Left lobe of liver (tissue), 2 donors: Measurements from ENCODE around the gene SIGLEC8. TPM values are rescaled to one million over a fixed set of nuclear protein-coding genes. Genes with fewer than 3 reads are reported as not detected.
"Not testable (repeated sequence)": the region's sequence is repeated elsewhere in the genome, so short reads cannot be mapped to it uniquely, and the experiment has no call there.

Experiments
- ATAC-seq: fragments of 200-7000 bp; cut with Tn5 transposase; one replicate; pipeline ENCODE4 v1.9.1; 2020; ENCODE audit warnings: mild to moderate bottlenecking, moderate library complexity
- DNase-seq: peaks from one replicate; pipeline ENCODE4 v3.0.0-alpha.2; 2020; ENCODE audit warnings: low spot score
- total RNA-seq: library from RNA; stranded (reverse); gene quantifications from one replicate; pipeline ENCODE4 v1.2.1, GENCODE V29; 2021
- donor health status: DM: no; HTN: no; CAD: no; lungs with moderate emphysema.
- donor health status: DM: no; HTN: yes; CAD: no.

Gene SIGLEC8
- 1.1 TPM for total RNA-seq

DNA sequence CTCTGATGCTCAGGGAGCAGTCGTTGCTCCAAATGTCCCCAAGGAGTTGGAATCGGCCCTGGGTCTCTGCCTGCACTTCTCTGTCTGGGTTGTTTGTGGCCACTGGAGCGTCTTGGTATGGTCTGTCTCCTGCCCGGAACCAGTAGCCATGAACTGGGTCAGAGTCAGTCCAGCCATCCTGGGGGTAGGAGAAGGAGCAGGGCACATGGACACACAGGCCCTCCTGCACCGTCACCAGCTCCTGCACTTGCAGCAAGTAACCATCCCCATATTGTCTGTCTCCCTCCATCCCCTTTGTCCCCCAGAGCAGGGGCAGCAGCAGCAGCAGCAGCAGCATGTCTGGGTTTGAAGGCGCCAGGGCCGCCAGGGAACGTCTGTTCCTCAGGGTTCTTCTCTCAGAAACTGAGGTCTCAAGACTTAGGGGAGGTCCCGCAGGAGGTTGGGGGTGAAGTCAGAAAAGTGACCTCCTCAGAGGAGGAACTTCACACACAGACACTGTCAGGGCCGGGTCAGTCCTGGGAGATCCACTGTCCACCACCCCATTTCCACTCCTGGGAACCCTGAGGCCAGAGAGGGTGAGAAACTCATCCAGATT, at the start of gene SIGLEC8:
SIGLEC8 (minus strand) TSS at position 404 of the 595 bp plus-strand sequence; CDS start at position 337, 67 bp downstream.
- peak; percentile 37 for ATAC-seq
- DNase-seq, result no peak

- DNase-seq (no peak), ATAC-seq (peak; percentile 45)
Observed at GRCh38 chr19:51507640-51508058, 49.4 kb upstream of the SIGLEC8 start.

GRCh38 chr19:51507192-51507591, 48.9 kb upstream of the SIGLEC8 start:
- ATAC-seq, result peak; percentile 38
- no peak for DNase-seq

DNA sequence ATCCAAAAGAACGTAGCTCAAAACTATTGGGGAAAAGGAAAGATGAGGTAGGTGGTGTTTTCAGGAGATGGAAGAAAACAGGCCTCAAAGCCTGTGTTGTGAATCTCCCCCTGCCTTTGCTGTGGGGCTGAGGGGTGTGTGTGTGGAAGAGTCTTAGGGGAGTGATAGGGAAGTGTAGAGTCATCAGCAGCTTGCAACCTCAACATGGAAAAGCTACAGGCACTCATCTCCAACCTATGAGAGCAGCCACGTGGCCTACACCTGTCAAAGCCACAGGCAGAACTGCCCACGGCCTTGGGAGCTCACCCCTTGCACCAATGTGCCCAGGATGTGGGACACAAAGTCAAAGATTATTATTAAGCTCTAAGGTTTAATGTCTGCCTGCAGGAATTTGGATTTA, 47.6 kb upstream of the SIGLEC8 start:
- DNase-seq (no peak), ATAC-seq (no peak)

- DNase-seq (no peak), ATAC-seq (no peak)
Observed at GRCh38 chr19:51503896-51504295, 45.6 kb upstream of the SIGLEC8 start.

DNA sequence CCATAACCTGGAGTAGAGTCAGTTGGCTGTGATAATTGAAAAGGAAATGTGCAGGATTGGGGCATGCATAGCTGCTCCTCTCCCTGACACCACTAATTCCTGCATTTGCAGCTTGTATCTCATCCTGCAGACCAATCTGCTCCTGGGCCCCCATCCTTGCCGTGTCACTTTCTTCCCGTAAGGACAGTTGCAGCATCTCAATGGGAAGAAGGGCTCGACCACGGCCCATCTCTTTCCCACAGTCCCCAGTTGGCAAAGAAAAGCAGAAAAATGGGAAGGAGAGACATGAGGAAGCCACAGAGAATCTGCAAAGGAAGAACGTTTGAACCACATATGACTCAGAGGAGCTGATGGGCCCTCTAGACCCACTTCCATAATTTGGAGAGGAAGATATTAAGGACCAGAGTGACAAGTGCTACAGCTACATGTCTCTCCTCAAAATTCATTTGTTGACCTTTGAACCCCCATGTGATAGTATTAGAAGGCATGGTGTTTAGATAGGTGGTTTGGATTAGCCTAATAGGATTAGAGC, 45.1 kb upstream of the SIGLEC8 start:
- no peak for ATAC-seq
- DNase-seq, result no peak

GRCh38 chr19:51501594-51502263, 43.5 kb upstream of the SIGLEC8 start, which contains the start of gene SIGLEC12:
TSS of gene SIGLEC12 (minus strand) at chr19:51501800. CDS start at chr19:51501733, 67 bp downstream.
- ATAC-seq (peak; percentile 57), DNase-seq (no peak)

- ATAC-seq, DNase-seq: not testable (repeated sequence)
Observed at GRCh38 chr19:51500931-51501330, 42.7 kb upstream of the SIGLEC8 start.

GRCh38 chr19:51497666-51498065, 39.4 kb upstream of the SIGLEC8 start:
- ATAC-seq, result no peak
- no peak for DNase-seq

DNA sequence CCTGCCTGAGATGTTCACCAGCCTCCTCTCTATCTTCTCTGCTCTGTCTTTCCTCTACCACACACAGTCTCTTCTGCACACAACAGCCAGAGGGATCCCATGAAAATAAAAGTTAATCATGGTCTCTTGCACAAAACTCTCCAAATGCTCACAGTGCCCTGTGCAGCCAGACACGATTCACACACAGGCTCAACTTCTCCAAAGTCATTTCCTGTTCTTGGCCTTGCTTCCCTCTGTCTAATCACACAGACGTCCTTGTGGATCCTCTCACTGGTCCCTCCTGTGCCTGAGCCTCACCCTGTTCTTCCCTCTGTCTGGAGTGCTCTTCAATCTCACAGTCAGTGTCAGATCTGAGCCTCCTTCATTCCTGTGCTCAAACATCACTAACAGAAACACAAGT, 35.5 kb upstream of the SIGLEC8 start:
- ATAC-seq, result no peak
- no peak for DNase-seq

- no peak for DNase-seq
- no peak for ATAC-seq
Observed at GRCh38 chr19:51491586-51491985, 33.3 kb upstream of the SIGLEC8 start.

DNA sequence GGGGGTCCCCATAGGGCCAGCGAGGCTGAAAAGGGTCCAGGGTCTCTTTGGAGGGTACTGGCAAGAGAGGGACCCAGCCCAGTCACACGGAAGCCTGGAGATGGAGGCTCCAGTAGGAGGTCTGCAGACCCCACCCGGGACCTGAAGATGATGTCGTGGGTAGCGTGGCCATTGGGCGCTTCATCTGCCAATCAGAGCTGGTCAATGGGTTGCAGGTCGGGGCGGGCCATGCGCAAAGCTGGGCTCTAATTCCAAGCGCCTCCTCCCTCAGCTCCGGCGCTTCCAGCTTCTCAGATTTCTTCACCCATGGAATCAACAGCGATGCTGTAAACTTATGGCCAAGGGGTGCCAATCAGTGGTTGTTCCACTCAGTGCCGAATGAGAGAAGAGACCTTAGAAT, 32.4 kb upstream of the SIGLEC8 start:
- no peak for ATAC-seq
- no peak for DNase-seq

GRCh38 chr19:51489113-51489512, 30.9 kb upstream of the SIGLEC8 start:
- no peak for ATAC-seq
- DNase-seq, result no peak

GRCh38 chr19:51488491-51488890, 30.2 kb upstream of the SIGLEC8 start:
- DNase-seq, result no peak
- no peak for ATAC-seq

GRCh38 chr19:51485960-51486660, 27.9 kb upstream of the SIGLEC8 start:
- no peak for DNase-seq
- ATAC-seq, result no peak

DNA sequence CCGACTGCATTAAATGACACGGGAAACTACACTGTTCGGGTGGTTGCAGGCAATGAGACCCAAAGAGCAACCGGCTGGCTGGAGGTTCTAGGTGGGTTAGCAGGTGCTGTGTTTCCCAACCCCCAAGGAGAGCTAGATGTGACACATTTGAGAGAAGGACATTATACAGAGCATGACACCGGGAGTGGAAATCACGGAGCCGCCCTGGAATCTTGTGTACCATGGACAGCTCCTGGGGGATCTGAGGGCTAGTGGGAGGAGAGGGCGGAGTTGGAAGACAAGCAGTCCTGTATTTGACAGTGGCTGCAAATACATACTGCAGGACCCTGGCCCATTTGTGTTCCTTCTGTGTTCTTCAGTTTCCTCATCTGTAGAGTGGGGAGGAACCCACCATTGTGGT, 22.3 kb upstream of the SIGLEC8 start:
- ATAC-seq (no peak), DNase-seq (no peak)

DNA sequence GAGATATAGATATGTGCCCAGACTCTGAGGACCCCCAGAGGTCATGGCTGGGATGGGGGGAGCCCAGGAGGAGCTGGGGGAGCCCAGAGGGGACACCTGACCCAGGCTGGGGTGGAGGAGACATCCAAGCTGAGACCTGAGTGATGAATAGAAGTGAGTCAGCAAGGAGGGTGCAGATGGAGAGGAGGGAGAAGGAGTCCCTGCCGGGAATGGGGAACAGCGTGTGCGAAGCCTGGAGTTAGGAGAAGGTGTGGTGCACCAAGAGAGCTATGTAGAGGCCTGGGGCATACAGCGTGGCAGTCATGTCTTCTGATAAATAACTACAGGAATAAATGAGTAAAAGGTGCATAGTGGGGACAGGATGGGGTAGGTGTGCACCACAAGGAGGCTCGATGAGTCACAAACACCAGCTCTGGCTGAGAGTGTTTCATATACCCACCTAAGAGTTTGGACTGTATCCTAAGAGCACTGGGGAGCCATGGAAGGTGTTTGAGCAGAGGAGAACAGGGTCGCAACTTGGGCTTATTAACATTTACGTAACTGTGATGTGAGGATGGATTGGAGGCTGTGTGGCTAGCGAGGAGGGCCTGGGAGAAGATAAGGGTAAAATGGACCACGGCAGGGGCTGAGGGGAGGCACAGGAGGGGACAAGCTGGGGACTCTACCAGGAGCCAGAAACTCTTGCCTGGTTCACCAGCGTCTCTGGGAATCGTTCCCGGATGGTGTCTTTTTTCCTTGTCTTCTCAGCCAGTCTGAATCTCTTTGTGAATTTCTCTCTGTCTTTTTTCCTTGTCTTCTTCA, 21.5 kb upstream of the SIGLEC8 start:
- no peak for ATAC-seq
- no peak for DNase-seq

DNA sequence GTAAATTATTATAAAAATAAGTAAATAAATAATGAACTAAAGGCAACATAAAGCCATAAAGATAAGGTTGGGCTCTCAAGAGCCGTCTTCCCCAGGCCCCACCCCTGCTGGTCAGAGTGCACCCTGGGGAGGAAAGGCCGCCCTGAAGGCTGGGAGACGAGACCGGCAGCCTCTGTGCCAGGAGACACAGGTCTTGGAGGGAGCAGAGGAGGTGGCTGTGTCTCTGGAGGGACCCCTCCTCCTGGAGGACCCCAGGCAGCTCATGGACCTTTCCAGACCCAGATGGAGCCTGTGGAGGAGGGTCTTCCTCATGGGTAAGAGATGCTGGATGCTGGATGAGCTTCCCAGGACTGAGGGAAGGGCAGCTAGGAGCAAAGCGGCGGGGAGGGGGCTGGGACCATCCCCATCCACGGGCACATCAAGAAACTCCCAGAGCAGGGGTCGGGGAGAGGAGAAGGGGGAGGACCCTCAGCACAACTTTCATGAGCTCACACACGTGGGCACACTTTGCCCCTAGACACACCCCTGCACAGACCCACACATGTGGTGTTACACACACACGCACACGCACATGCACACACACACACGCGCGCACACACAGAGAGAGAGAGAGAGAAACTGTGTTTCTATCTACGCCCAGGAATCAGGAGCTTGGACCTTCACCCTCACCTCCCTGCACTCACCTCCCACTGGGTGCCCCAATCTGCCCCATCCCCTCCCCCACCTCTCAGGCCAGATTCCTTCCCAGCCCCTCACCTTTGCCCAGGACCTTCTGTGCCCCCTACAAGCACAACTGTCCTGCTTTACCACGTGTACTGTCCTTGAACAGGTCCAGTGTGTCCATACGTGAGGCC, 20.4 kb upstream of the SIGLEC8 start, which contains the start of gene CEACAM18:
CEACAM18 (plus strand) TSS at position 159 of the 854 bp plus-strand sequence.
- DNase-seq, result no peak
- ATAC-seq, result no peak

DNA sequence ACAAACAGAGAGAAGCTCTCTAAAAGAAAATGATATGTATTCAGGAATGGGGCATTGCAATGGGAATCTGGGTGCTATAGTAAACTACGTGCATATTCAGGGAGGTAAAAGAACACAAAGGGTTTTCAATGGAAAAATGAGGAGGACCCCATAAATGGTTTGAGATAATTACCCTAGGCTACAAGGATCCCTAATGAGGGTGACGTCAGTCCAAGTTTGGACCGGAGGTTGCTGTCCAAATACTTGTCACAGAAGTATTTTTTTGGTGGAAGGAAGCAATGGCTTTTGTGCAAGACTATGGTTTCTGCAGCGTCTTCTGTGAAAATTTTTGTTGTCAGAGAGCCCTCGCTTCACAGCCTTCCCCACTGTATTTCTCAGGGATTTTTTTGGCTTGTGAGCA, 19.1 kb upstream of the SIGLEC8 start:
- ATAC-seq, result no peak
- DNase-seq, result no peak

DNA sequence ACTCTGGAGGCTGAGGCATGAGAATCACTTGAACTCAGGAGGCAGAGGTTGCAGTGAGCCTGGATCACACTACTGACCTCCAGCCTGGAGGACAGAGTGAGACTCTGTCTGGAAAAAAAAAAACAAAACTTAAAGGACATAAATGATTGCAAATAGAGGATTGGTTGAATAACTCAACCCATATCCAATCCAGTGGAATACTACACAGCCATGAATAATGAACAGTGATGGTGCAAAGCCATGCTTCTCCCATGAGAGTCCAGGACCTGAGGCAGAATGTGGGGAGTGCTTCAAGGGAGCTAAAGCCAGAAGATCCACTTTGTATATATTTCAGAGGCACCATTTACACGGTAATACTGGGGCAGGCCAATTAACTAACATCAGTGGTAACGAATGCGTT, 17.9 kb upstream of the SIGLEC8 start:
- DNase-seq (no peak), ATAC-seq (no peak)
